ENCODE measurements around the gene C1QTNF12.
"Not testable (repeated sequence)": the region's sequence is repeated elsewhere in the genome, so short reads cannot be mapped to it uniquely, and the experiment has no call there.

The C1QTNF12 gene

GRCh38 chr1:1259119-1259488 lies 12.6 kb upstream of the C1QTNF12 start:
- DNase-seq, result no peak

DNA sequence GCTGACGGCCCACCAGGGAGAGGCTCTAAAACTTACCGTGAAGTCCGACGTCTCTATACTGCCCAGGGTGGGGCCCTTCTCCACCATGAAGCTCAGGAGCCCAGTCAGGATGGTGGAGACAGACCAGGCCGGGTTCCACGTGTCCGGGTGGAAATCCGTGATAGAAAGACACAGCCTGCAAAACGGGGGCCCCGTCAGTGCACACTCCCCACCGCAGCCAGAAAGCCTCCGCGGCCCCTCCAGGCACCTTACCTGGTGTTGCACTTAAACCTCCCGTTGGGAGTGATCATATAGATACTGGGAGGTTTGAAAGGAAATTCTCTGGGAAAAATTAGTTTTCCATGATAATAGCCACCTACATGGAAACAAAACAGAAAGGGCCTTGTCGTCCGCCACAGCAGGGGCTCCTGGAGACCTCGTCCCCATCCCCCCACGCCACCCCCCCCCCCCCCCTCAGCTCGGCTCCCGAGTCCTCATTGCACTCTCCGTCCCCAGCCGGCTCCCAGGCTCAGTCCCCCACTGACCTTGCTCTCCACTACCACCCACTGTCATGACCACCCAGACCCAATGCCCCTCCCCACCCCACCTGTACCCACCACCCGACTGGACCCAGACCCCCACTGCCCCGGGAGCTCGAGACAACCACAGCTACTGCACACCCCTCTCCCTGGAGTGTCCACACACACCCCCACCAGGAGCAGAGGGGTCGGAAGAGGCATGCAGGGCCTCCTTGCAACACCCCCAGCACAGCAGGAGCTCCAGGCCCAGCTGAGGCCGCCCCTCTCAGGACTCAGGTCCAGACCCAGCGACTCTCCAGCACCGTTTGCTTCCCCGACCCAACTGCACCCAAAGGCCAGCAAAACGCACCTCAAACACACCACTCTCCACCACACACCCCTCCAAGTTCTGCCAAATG lies 10.7 kb upstream of the C1QTNF12 start:
- DNase-seq, result no peak

DNA sequence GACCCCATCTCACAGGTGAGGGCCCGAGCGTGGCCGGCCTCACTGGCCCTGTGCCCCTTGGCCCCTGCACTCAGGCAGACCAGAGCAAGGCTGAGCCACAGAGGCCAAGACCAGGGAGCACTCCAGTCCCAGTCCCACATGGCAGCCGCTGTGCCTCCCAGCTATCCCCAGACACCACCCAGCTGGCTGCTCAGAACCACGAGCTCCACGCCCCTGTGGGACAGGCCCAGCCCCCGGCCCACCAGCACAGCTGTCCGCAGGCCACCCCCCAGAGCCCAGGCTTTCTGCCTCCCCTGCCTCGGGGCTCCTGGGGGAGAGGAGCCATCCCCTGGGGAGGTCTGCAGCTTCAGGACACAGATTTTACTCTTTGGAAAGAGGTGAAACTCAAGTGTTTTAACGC lies 9.1 kb upstream of the C1QTNF12 start:
- DNase-seq, result no peak

DNA sequence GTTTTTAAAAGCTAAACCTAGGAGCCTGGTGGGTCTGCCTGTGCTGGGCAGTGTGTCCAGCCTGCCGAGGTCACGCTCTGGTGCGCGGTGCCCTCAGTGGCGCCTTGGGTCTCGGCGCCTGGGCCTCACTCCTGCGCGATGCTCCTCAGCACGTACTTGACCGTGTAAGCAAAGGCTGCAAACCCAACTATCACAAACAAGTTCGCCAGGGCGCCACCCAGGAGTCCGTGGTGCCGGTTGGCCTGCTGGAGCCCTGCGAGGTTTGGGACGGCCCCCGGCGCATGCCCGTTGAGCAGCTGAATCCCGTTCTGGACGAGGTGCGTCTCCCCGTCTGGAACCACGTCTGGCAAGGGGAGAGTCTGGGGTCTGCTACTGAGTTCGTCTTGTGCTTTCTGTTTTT lies 8.6 kb upstream of the C1QTNF12 start:
- no peak for DNase-seq

GRCh38 chr1:1254667-1254998 lies 8.1 kb upstream of the C1QTNF12 start:
- no peak for DNase-seq

- no peak for DNase-seq
Observed at GRCh38 chr1:1253972-1254666, 7.6 kb upstream of the C1QTNF12 start.

- no peak for DNase-seq
Observed at GRCh38 chr1:1253314-1253713, 6.8 kb upstream of the C1QTNF12 start.

DNA sequence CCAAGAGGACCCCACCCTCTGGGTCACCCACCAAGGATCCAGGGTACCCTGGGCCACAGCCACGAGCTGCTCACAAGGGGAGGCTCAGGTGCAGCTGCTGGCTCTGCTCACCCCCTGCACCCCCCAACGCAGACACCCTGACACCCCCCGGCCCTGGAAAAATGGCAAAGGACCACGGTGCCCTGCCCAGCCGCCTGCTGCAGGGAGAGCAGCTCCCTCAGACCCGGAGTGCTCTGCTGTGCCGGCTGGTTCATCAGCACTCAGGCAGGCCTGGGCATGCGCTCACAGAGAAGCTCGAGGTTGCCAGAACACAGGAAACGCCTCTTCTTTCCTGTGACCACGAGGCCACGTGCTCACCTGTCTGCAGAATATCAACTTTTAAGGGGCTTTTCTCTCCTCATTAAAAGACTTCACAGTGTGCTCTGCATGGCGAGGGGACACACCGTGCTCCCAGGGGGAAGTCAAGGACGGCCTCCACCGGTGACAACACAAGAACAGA lies 4.3 kb upstream of the C1QTNF12 start:
- DNase-seq, result peak in 1 of 2 experiments; percentile 76

DNA sequence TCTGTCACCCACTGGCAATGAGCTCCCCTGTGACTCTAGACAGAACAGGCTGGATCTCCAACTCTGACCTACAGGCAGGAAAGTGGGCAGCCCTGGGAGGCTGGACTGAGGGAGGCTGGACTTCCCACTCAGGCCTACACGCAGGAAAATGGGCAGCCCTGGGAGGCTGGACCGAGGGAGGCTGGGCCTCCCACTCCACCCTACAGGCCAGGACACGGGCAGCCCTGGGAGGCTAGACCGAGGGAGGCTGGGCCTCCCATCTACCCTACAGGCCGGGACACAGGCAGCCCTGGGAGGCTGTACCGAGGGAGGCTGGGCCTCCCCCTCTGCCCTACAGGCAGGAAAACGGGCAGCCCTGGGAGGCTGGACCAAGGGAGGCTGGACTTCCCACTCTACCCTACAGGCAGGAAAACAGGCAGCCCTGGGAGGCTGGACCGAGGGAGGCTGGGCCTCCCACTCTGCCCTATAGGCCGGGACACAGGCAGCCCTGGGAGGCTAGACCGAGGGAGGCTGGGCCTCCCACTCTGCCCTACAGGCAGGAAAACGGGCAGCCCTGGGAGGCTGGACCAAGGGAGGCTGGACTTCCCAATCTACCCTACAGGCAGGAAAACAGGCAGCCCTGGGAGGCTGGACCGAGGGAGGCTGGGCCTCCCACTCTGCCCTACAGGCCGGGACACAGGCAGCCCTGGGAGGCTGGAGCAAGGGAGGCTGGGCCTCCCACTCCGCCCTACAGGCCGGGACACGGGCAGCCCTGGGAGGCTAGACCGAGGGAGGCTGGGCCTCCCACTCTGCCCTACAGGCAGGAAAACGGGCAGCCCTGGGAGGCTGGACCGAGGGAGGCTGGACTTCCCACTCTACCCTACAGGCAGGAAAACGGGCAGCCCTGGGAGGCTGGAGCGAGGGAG lies 1.7 kb upstream of the C1QTNF12 start:
- DNase-seq, result not testable (repeated sequence)

DNA sequence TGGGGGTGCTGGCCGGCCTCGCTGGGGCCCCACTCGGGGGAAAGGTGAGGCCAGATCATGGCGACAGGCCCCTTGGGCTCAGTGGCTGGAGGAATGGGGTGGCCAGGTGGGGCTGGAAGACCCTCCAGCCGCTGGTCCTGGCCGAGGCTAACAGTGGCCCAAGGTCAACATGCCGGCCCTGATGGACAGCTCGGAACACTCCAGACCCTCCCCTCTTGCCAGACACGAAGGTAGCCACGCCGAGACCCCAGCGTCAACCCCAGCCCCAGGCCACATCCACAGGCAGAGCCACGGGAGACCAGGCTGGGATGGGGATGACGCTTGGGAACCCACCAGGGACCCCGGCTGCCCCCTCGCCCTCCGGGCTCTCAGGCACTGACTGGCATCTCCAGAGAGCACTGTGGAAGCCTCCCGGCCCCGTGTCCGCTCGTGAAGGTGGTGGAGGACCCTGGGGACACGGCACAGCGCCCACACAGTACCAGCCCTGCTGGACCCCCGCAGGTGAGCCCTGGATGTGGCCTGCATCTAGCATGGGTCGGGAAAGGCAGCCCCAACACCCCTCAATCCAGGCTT lies 905 bp upstream of the C1QTNF12 start:
- DNase-seq, result no peak

GRCh38 chr1:1245817-1246576 lies 525 bp downstream of the C1QTNF12 start:
- no peak for DNase-seq

GRCh38 chr1:1245178-1245816 lies 1.2 kb downstream of the C1QTNF12 start:
- DNase-seq, result no peak

- DNase-seq, result no peak
Observed at GRCh38 chr1:1244192-1244811, 2.2 kb downstream of the C1QTNF12 start.

DNA sequence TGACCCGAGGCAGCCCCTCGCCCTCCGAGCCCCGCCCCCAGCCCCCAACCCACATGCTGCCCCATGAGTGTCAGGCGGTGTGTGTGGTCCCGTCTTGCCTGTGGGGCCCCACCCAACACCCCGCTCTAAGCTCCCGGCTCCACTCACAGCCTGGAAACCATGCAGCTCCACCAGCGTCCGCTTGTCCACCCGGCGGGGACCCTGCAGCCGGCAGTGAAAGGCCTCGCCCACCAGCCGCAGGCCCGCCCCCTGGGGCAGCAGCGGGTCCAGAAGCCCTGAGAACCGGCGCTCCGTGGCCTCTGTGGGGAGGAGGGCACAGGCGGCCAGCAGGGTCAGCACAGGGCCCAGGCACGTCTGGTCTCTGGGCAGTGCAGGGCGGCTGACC lies 2.7 kb downstream of the C1QTNF12 start:
- no peak for DNase-seq

- DNase-seq, result no peak
Observed at GRCh38 chr1:1243266-1243660, 3.3 kb downstream of the C1QTNF12 start.

- no peak for DNase-seq
Observed at GRCh38 chr1:1242461-1243265, 3.9 kb downstream of the C1QTNF12 start.

DNA sequence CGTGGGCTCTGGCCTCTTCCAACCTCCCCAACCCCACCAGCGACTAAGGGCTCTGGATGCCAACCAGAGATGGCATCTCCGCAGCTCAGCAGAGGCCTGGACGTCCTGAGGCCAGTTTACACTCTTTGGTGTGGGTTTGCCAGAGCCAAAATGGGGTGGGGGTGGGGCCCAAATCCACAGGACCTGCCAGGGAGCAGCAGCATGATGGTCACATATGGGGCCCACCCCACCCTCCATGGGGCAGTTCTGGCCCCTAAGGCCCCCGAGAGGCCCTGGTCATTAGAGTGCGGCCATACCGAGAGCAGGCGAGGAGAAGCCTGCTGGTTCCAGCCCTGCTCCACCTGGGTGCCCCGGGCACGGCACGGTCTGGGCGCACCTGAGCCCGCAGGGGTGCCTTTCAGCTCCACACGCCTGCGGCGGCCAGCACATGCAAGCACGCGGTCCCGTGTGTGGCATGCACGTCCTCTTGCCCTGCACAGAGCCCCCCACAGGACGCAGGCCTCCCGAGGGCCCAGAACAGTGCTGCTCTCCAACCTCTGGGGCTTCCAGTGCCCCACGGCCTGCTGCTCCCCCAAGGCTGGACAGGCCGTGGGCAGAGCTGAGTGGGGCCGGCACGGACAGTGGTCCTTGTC lies 4.8 kb downstream of the C1QTNF12 start:
- DNase-seq, result no peak

DNA sequence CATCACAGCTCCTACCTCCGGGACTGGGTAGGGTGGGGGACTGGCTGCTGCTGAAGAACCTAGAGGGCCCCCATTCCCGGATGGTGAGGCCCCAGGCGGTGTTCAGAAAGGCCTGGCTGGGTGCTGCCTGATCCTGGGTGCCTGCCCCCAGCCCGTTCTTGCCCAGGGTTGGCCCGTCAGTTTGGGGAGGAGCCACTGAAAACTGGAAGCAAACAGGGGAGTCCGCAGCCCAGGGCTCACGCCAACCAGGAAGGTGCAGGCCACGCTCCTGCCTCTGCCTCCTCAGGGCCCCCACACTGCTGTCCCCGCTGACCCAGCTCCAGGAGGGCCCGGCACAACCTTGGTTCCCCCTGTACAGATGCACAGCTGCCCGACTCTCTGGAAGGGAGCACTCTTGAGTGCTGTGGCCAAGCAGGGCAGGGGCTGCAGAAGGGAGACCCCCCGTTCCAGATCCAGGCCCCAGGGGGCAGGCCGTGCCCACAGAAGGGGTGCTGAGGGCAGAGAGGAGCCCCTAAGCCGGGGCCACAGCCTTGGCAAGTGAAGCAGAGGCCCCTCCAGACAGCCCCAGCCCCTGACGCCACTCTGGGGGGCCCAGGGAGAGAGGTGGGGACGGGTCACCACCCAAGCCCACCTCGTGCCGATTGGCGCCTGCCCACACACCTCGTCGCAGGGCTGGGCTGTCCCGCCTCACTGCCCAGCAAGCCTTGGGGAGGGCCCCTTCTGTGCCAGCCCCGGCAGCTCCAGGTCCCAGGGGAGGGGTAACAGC lies 5.5 kb downstream of the C1QTNF12 start:
- DNase-seq, result peak in 1 of 2 experiments; percentile 45

DNA sequence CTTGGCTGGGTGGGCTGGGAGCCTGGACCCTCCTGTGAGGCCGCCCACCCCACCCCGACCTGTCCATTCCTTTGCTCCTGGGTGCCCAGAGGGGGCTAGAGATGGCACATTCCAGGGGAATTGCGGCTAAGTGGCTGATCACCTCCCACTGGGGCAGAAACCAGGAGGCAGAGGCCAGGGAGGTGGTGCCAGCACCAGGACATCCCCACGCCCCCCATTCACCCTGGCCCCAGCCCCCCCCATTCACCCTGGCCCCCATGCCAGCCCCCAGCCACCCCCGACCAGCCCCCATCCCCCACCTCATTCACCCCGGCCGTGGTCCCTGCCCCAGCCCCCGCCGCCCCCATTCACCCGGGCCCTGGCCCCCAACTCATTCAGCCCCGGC lies 6.2 kb downstream of the C1QTNF12 start:
- no peak for DNase-seq

Measured in NCI-H526 (cell line).